Measurements from ENCODE around the gene RNF182.

- TF ChIP-seq ZNF274 (IDR thresholded peaks at IDR 0.05; ENCODE audit: low read depth, low read length) (no peak), SUZ12 (IDR thresholded peaks at IDR 0.05; ENCODE audit: extremely low read depth, insufficient read depth, insufficient read length) (no peak)
These were observed 62.7 kb downstream of the RNF182 start for GRCh38 chr6:13987400-13987865.

Measured in NT2/D1 (cell line).